Endodermal cell (in vitro differentiated cells): Measurements from ENCODE around the gene COL8A1. TPM values are rescaled to one million over a fixed set of nuclear protein-coding genes. Genes with fewer than 3 reads are reported as not detected.

Experiments used
- DNase-seq: peaks from one replicate; pipeline ENCODE4 v3.0.0-alpha.2; 2017
- H3K27ac ChIP-seq: 2 replicates; pipeline ENCODE4 v1.5.1; 2013; ENCODE audit warnings: mild to moderate bottlenecking, low read depth, low read length, moderate library complexity
- H3K27me3 ChIP-seq: 2 replicates; pipeline ENCODE4 v1.6.1; 2013; ENCODE audit warnings: mild to moderate bottlenecking, low read length, moderate library complexity; ENCODE audit not compliant: insufficient read depth, control insufficient read depth, poor library complexity, severe bottlenecking
- H3K36me3 ChIP-seq: 2 replicates; pipeline ENCODE4 v1.7.0; 2013; ENCODE audit warnings: mild to moderate bottlenecking, low read length, moderate library complexity; ENCODE audit not compliant: control insufficient read depth, insufficient read depth
- H3K4me1 ChIP-seq: one replicate; pipeline ENCODE4 v1.7.0; 2013; ENCODE audit warnings: low read length; ENCODE audit not compliant: control insufficient read depth, insufficient read depth
- H3K4me3 ChIP-seq: 2 replicates; pipeline ENCODE4 v1.5.1; 2013; ENCODE audit warnings: mild to moderate bottlenecking, low read length, moderate library complexity
- H3K9ac ChIP-seq: 2 replicates; pipeline ENCODE4 v1.6.1; 2013; ENCODE audit warnings: mild to moderate bottlenecking, low read length, moderate library complexity; ENCODE audit not compliant: poor library complexity, severe bottlenecking; ENCODE audit errors: extremely low read depth
- H3K9me3 ChIP-seq: 2 replicates; pipeline ENCODE4 v1.6.1; 2013; ENCODE audit warnings: mild to moderate bottlenecking, low read length, moderate library complexity; ENCODE audit not compliant: control insufficient read depth
- H3K27ac Mint-ChIP-seq: 2 replicates; pipeline ENCODE4 v1.8.0; 2020; ENCODE audit warnings: mixed read lengths
- H3K27me3 Mint-ChIP-seq: 2 replicates; pipeline ENCODE4 v1.8.0; 2021; ENCODE audit warnings: mild to moderate bottlenecking, mixed read lengths; ENCODE audit not compliant: insufficient read depth
- H3K36me3 Mint-ChIP-seq: 2 replicates; pipeline ENCODE4 v1.8.0; 2020; ENCODE audit warnings: low read depth, mixed read lengths
- H3K4me1 Mint-ChIP-seq: 2 replicates; pipeline ENCODE4 v1.8.0; 2020; ENCODE audit warnings: mixed read lengths
- H3K4me3 Mint-ChIP-seq: 2 replicates; pipeline ENCODE4 v1.8.0; 2020; ENCODE audit warnings: mild to moderate bottlenecking, moderate library complexity, mixed read lengths
- H3K9me3 Mint-ChIP-seq: 2 replicates; pipeline ENCODE4 v1.8.0; 2020; ENCODE audit warnings: mild to moderate bottlenecking, mixed read lengths
- WGBS, 2 experiments: methylation state at CpG; one replicate each; pipeline versions ENCODE4 v1.1.5 to v1.1.7; 2013; ENCODE audit warnings: missing lambda C conversion rate in 2 of 2, mixed read lengths in 1 of 2; ENCODE audit not compliant: insufficient coverage in 1 of 2, insufficient read length in 1 of 2; 5-methylcytosine and 5-hydroxymethylcytosine counted together
- total RNA-seq, 2 donors: library from RNA; stranded (reverse); fragmentation: NEBNext Ultra II Directional in 1 of 2; extraction: Animal tissue kit (Norgen Biotek cat#: 25700) in 1 of 2; gene quantifications; 2 replicates in 1 of 2; 3 replicates in 1 of 2; pipeline ENCODE4 v1.2.1, GENCODE V29; 2021
- TF ChIP-seq, protein P1 (sequence below): fragments of 200-600 bp; sonication (generic); conservative IDR thresholded peaks from 2 replicates; pipeline ENCODE4 v1.5.0; 2021; ENCODE audit warnings: antibody characterized with exemption, mild to moderate bottlenecking

Gene COL8A1
- total RNA-seq, 2 donors from 2014 or later, result 3.5 to 3.9 TPM

DNA sequence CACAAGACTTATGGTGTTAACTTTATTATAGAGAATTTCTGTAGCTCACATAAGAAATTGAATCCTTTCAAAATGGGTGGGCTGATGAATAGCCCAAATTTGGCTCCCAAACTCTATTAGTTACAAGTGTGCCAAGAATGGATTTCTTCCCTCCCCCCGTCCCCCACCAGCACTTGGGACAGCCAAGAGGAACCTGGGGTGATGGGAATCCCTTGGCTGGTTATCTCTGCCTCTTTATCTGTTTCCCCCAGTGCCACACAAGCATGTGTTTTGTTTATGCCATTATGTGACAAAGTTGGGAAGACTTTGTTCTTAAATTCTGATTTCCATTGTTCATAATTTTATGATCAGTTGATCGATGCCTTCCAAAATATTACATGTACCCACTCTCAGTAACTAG lies 207.6 kb downstream of the COL8A1 start:
- Histone ChIP-seq H3K9ac (no peak overlapping the region), H3K27ac (no peak overlapping the region), H3K27me3 (no peaks in the 10 kb centered on the region), H3K9me3 (no peaks in the 10 kb centered on the region), H3K4me3 (no peak overlapping the region), H3K36me3 (no peaks in the 10 kb centered on the region), H3K4me1 (no peaks in the 10 kb centered on the region)
- no peak for DNase-seq
- no peaks in the 10 kb centered on the region for H3K27me3 Mint-ChIP-seq
- TF ChIP-seq, protein P1, sequence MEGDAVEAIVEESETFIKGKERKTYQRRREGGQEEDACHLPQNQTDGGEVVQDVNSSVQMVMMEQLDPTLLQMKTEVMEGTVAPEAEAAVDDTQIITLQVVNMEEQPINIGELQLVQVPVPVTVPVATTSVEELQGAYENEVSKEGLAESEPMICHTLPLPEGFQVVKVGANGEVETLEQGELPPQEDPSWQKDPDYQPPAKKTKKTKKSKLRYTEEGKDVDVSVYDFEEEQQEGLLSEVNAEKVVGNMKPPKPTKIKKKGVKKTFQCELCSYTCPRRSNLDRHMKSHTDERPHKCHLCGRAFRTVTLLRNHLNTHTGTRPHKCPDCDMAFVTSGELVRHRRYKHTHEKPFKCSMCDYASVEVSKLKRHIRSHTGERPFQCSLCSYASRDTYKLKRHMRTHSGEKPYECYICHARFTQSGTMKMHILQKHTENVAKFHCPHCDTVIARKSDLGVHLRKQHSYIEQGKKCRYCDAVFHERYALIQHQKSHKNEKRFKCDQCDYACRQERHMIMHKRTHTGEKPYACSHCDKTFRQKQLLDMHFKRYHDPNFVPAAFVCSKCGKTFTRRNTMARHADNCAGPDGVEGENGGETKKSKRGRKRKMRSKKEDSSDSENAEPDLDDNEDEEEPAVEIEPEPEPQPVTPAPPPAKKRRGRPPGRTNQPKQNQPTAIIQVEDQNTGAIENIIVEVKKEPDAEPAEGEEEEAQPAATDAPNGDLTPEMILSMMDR, result no peak
- no peak overlapping the region for H3K27ac Mint-ChIP-seq
- WGBS, 2 experiments, result 85 to 100% methylated on average over 1 to 2 of the region's 2 CpGs
- no peak overlapping the region for H3K4me3 Mint-ChIP-seq
- peaks cover 10% of the 10 kb centered on the region for H3K4me1 Mint-ChIP-seq
- H3K9me3 Mint-ChIP-seq, result no peaks in the 10 kb centered on the region
- no peaks in the 10 kb centered on the region for H3K36me3 Mint-ChIP-seq

- TF ChIP-seq, protein P1, result no peak
- WGBS, 2 experiments, result 83 to 90% methylated on average over 2 to 6 of the region's 6 CpGs
These were observed 208.2 kb downstream of the COL8A1 start for GRCh38 chr3:99846477-99847160.

GRCh38 chr3:99848433-99848832 lies 210.0 kb downstream of the COL8A1 start:
- no peak overlapping the region for H3K27ac Mint-ChIP-seq
- Histone ChIP-seq H3K27me3 (no peaks in the 10 kb centered on the region), H3K4me1 (no peaks in the 10 kb centered on the region), H3K9me3 (no peaks in the 10 kb centered on the region), H3K9ac (no peak overlapping the region), H3K27ac (no peak overlapping the region), H3K36me3 (no peaks in the 10 kb centered on the region), H3K4me3 (no peak overlapping the region)
- H3K27me3 Mint-ChIP-seq, result no peaks in the 10 kb centered on the region
- no peak overlapping the region for H3K4me3 Mint-ChIP-seq
- H3K9me3 Mint-ChIP-seq, result no peaks in the 10 kb centered on the region
- H3K4me1 Mint-ChIP-seq, result peaks cover 10% of the 10 kb centered on the region
- no peak for DNase-seq
- no peaks in the 10 kb centered on the region for H3K36me3 Mint-ChIP-seq
- WGBS, 2 experiments, result 93 to 97% methylated on average over 5 to 6 of the region's 6 CpGs
- TF ChIP-seq, protein P1, result no peak

More at GRCh38 chr3:99846477-99847160, 208.2 kb downstream of the COL8A1 start:
- H3K27me3 Mint-ChIP-seq, result no peaks in the 10 kb centered on the region
- H3K27ac ChIP-seq, result no peak overlapping the region
- no peak overlapping the region for H3K4me3 ChIP-seq
- H3K4me1 ChIP-seq, result no peaks in the 10 kb centered on the region
- DNase-seq, result no peak
- no peaks in the 10 kb centered on the region for H3K9me3 Mint-ChIP-seq
- peaks cover 10% of the 10 kb centered on the region for H3K4me1 Mint-ChIP-seq
- H3K9ac ChIP-seq, result no peak overlapping the region
- no peak overlapping the region for H3K27ac Mint-ChIP-seq
- no peaks in the 10 kb centered on the region for H3K36me3 ChIP-seq
- no peaks in the 10 kb centered on the region for H3K27me3 ChIP-seq
- no peak overlapping the region for H3K4me3 Mint-ChIP-seq
- no peaks in the 10 kb centered on the region for H3K36me3 Mint-ChIP-seq
- no peaks in the 10 kb centered on the region for H3K9me3 ChIP-seq

Other genes starting within 250 kb of the COL8A1 start
- gene CMSS1, start 179.3 kb downstream of the COL8A1 start, total RNA-seq, result 10 to 100 TPM; 48.5 to 50.8 TPM